NT2/D1 (cell line): ENCODE measurements around the gene GNG5.

Source experiments
- SUZ12 ChIP-seq: IDR thresholded peaks from 2 replicates; pipeline ENCODE4 v1.6.1; 2011; ENCODE audit not compliant: insufficient read length, insufficient read depth; ENCODE audit errors: extremely low read depth
- YY1 ChIP-seq: IDR thresholded peaks from 2 replicates; pipeline ENCODE4 v1.6.1; 2011; ENCODE audit not compliant: insufficient read length, insufficient read depth
- ZNF274 ChIP-seq: IDR thresholded peaks from 2 replicates; pipeline ENCODE4 v1.6.1; 2011; ENCODE audit warnings: mild to moderate bottlenecking, low read depth, low read length

DNA sequence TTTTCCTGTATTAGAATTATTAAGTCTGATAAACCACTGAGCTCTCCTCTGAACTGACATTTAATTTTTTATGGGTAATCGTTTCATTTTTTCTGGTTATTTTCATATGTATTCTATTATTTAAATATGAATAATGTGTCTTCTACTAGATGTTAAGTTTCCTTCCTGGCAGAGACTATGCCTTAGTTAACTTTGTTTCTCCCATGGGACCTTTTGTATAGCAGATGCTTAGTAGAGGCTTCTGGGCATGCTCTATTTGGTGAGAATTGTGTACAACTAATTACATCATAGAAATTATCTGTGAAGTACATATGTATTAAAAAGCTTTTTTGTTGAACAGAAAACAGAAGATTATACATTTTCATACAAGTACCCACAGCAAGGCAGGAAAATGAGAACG lies 44.4 kb upstream of the GNG5 start:
- TF ChIP-seq ZNF274 (no peak), YY1 (no peak), SUZ12 (no peak)
